OCI-LY3 (cell line): ENCODE results near the gene RTKN.

Experiments used
- H2AFZ ChIP-seq: fragments of 200-600, 300-600 bp; shearing (Covaris generic); 2 replicates; pipeline ENCODE4 v1.6.0; 2014; ENCODE audit warnings: antibody characterized with exemption, low read depth, low read length
- H3K27ac ChIP-seq: fragments of 200-600, 300-600 bp; sonication (generic); 2 replicates; pipeline ENCODE4 v1.5.1; 2014; ENCODE audit warnings: mild to moderate bottlenecking, low read length, moderate library complexity, mixed read lengths
- H3K27me3 ChIP-seq: fragments of 200-600, 300-600 bp; sonication (generic); 2 replicates; pipeline ENCODE4 v1.6.1; 2014; ENCODE audit warnings: low read depth, low read length, mixed read lengths
- H3K36me3 ChIP-seq: fragments of 200-600, 300-600 bp; sonication (generic); replicated peaks from 2 replicates; pipeline ENCODE3; 2014; ENCODE audit warnings: low read depth, low read length, mixed read lengths
- H3K4me1 ChIP-seq: fragments of 300-600, 200-600 bp; sonication (generic); 2 replicates; pipeline ENCODE4 v1.6.1; 2014; ENCODE audit warnings: low read length, mixed read lengths
- H3K4me2 ChIP-seq: fragments of 200-600, 300-600 bp; sonication (generic); 2 replicates; pipeline ENCODE4 v1.6.1; 2014; ENCODE audit warnings: low read length, mixed read lengths
- H3K4me3 ChIP-seq: fragments of 300-600, 200-600 bp; sonication (generic); 2 replicates; pipeline ENCODE4 v1.5.1; 2014; ENCODE audit warnings: antibody characterized with exemption, mild to moderate bottlenecking, low read length, moderate library complexity
- H3K79me2 ChIP-seq: fragments of 300-600, 200-600 bp; shearing (Covaris generic); 2 replicates; pipeline ENCODE4 v1.6.1; 2014; ENCODE audit warnings: mild to moderate bottlenecking, low read length, mixed read lengths
- H3K9ac ChIP-seq: fragments of 300-600, 200-600 bp; shearing (Covaris generic); 2 replicates; pipeline ENCODE4 v1.6.0; 2014; ENCODE audit warnings: mild to moderate bottlenecking, low read length, moderate library complexity
- H3K9me3 ChIP-seq: fragments of 200-600, 300-600 bp; shearing (Covaris generic); 2 replicates; pipeline ENCODE4 v1.6.1; 2014; ENCODE audit warnings: low read length, mixed read lengths; ENCODE audit not compliant: insufficient read depth
- H4K20me1 ChIP-seq: fragments of 200-600, 300-600 bp; sonication (generic); 2 replicates; pipeline ENCODE4 v1.6.1; 2016; ENCODE audit warnings: low read length, mixed read lengths; ENCODE audit not compliant: insufficient read depth
- CTCF ChIP-seq: fragments of 200-600, 300-600 bp; sonication (generic); IDR thresholded peaks from 2 replicates; pipeline ENCODE4 v1.5.1; 2014; ENCODE audit warnings: antibody characterized with exemption, low read length, low read depth
- EZH2phosphoT487 ChIP-seq: fragments of 200-600 bp; shearing (Covaris generic); IDR thresholded peaks from 2 replicates; pipeline ENCODE4 v1.6.1; 2018; ENCODE audit warnings: antibody characterized with exemption, mixed run types, low read depth

The RTKN gene

GRCh38 chr2:74458938-74459363 lies 17.2 kb upstream of the RTKN start:
- Histone ChIP-seq H3K4me3 (peak overlapping the region; percentile 84), H3K79me2 (peaks cover 25% of the 10 kb centered on the region), H3K27me3 (no peaks in the 10 kb centered on the region), H2AFZ (no peak overlapping the region), H3K9ac (peak overlapping the region; percentile 73), H3K9me3 (no peaks in the 10 kb centered on the region), H3K4me2 (peak overlapping the region; percentile 93), H3K4me1 (peaks cover 25% of the 10 kb centered on the region), H4K20me1 (no peaks in the 10 kb centered on the region), H3K27ac (no peak overlapping the region), H3K36me3 (peaks cover 24% of the 10 kb centered on the region)
- no peak for TF ChIP-seq EZH2phosphoT487
- no peak for TF ChIP-seq CTCF

- Histone ChIP-seq H3K79me2 (peaks cover 23% of the 10 kb centered on the region), H3K4me3 (peak within 1 kb of the TSS; percentile 84), H3K4me1 (peaks cover 23% of the 10 kb centered on the region), H3K4me2 (peak within 1 kb of the TSS; percentile 93), H3K27me3 (no peaks in the 10 kb centered on the region), H2AFZ (peak within 1 kb of the TSS; percentile 74), H3K27ac (peak within 1 kb of the TSS; percentile 91), H4K20me1 (no peaks in the 10 kb centered on the region), H3K36me3 (peaks cover 24% of the 10 kb centered on the region), H3K9me3 (no peaks in the 10 kb centered on the region), H3K9ac (peak within 1 kb of the TSS; percentile 93)
- TF ChIP-seq EZH2phosphoT487: no peak
- no peak for TF ChIP-seq CTCF
These were observed 16.6 kb upstream of the RTKN start, which contains the start of gene WBP1 for GRCh38 chr2:74458132-74458937. TSS of gene WBP1 (plus strand) at chr2:74458438. CDS start at chr2:74458603, 165 bp downstream.

GRCh38 chr2:74457549-74458131 lies 15.9 kb upstream of the RTKN start:
- peak overlapping the region; percentile 91 for H3K27ac ChIP-seq
- no peak for TF ChIP-seq EZH2phosphoT487
- TF ChIP-seq CTCF: no peak
- H4K20me1 ChIP-seq: no peaks in the 10 kb centered on the region
- peak overlapping the region; percentile 74 for H2AFZ ChIP-seq
- H3K9me3 ChIP-seq: no peaks in the 10 kb centered on the region
- H3K9ac ChIP-seq: peak overlapping the region; percentile 93
- H3K4me1 ChIP-seq: peaks cover 23% of the 10 kb centered on the region
- no peaks in the 10 kb centered on the region for H3K27me3 ChIP-seq
- peaks cover 18% of the 10 kb centered on the region for H3K36me3 ChIP-seq
- peak overlapping the region; percentile 93 for H3K4me2 ChIP-seq
- peaks cover 20% of the 10 kb centered on the region for H3K79me2 ChIP-seq
- H3K4me3 ChIP-seq: peak overlapping the region; percentile 84

- Histone ChIP-seq H4K20me1 (no peaks in the 10 kb centered on the region), H3K4me2 (peak overlapping the region; percentile 93), H3K9me3 (no peaks in the 10 kb centered on the region), H3K79me2 (peaks cover 20% of the 10 kb centered on the region), H3K36me3 (peaks cover 13% of the 10 kb centered on the region), H3K9ac (peak overlapping the region; percentile 93), H3K4me3 (peak overlapping the region; percentile 84), H3K27me3 (no peaks in the 10 kb centered on the region), H2AFZ (peak overlapping the region; percentile 42; the same call in 1 of the 2 replicates), H3K4me1 (peaks cover 23% of the 10 kb centered on the region), H3K27ac (peak overlapping the region; percentile 91)
- TF ChIP-seq CTCF: no peak
- no peak for TF ChIP-seq EZH2phosphoT487
These were observed 15.4 kb upstream of the RTKN start for GRCh38 chr2:74457129-74457548.
